Esophagus muscularis mucosa (tissue), 3 donors: ENCODE data around the gene GABRD.

Experiments
- POLR2A ChIP-seq: fragments of 450-650 bp; IDR thresholded peaks from one replicate; pipeline ENCODE4 v1.6.1; 2017; ENCODE audit warnings: antibody characterized with exemption, moderate library complexity, mild to moderate bottlenecking, low read depth
- TF ChIP-seq, protein P1 (sequence below), 3 experiments: fragments of 200-600 bp in 2 of 3; fragments of 450-650 bp in 1 of 3; sonication (generic) in 2 of 3; IDR thresholded peaks; one replicate each; pipeline ENCODE4 v1.5.1; 2017 to 2019; ENCODE audit warnings: antibody characterized with exemption in 3 of 3, mild to moderate bottlenecking in 2 of 3, moderate library complexity in 1 of 3

DNA sequence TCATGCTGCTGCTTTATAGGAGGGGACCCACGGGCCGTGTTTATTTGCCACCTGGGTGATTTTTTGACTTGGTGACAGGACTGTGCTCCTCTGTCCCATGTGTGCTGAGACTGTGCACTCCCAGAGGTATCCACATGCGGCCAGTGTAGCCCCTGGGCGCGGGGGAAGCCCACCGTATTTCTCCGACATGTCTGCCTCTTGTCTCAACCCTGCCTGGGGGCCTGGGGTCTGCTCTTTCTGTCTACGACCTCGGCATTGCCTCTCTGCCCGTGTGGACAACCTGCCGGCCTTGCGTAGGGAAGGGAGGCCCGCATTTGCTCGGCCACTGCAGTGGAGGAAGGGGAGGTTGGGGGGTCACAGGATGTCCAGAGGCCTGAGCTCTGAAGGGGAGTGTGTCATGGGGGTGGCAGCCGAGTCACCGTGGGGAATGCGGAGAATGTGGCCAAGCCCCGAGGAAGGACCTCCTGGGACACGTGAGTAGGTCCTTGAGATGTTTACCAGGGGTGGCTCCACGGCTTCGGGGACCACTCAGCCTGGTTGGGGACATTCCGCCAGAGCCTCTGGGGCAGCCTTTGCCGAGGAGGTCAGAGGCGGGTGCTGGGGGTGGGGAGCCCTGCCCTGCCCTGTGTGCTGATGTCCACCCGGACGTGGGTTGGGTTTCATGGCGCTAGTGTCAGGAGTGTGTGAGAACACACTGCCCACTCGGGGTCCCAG, 42.1 kb downstream of the GABRD start:
- TF ChIP-seq, protein P1, sequence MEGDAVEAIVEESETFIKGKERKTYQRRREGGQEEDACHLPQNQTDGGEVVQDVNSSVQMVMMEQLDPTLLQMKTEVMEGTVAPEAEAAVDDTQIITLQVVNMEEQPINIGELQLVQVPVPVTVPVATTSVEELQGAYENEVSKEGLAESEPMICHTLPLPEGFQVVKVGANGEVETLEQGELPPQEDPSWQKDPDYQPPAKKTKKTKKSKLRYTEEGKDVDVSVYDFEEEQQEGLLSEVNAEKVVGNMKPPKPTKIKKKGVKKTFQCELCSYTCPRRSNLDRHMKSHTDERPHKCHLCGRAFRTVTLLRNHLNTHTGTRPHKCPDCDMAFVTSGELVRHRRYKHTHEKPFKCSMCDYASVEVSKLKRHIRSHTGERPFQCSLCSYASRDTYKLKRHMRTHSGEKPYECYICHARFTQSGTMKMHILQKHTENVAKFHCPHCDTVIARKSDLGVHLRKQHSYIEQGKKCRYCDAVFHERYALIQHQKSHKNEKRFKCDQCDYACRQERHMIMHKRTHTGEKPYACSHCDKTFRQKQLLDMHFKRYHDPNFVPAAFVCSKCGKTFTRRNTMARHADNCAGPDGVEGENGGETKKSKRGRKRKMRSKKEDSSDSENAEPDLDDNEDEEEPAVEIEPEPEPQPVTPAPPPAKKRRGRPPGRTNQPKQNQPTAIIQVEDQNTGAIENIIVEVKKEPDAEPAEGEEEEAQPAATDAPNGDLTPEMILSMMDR (IDR thresholded peaks at IDR 0.05) = no peak
- TF ChIP-seq POLR2A = no peak
